Lung (tissue), 12 donors: ENCODE measurements around the gene PHOX2A. TPM values are rescaled to one million over a fixed set of nuclear protein-coding genes. Genes with fewer than 3 reads are reported as not detected.

Experiments
- ATAC-seq: fragments of 200-7000 bp; cut with Tn5 transposase; one replicate; pipeline ENCODE4 v1.9.1; 2020; ENCODE audit warnings: moderate number of reproducible peaks; ENCODE audit not compliant: insufficient read depth, low FRiP score
- DNase-seq, 3 donors: peaks; one replicate each; pipeline ENCODE4 v3.0.0-alpha.2; 2013 to 2017
- H3K27ac ChIP-seq, 2 donors: one replicate each; pipeline ENCODE4 v1.5.1; 2013; ENCODE audit warnings: mild to moderate bottlenecking in 2 of 2, moderate library complexity in 2 of 2, control low read depth in 1 of 2, inconsistent platforms in 1 of 2, low read depth in 1 of 2, low read length in 1 of 2
- H3K27me3 ChIP-seq, 3 donors: one replicate each; pipeline ENCODE4 v1.5.1; 2013; ENCODE audit warnings: low read length in 2 of 3; ENCODE audit not compliant: control insufficient read depth in 3 of 3, insufficient read depth in 3 of 3
- H3K36me3 ChIP-seq, 4 donors: one replicate each; pipeline ENCODE4 v1.5.1; 2013; ENCODE audit warnings: low read length in 4 of 4, mild to moderate bottlenecking in 1 of 4, moderate library complexity in 1 of 4; ENCODE audit not compliant: control insufficient read depth in 4 of 4, insufficient read depth in 4 of 4
- H3K4me1 ChIP-seq, 5 donors: one replicate each; pipeline ENCODE4 v1.5.1; 2013; ENCODE audit warnings: low read length in 5 of 5, mild to moderate bottlenecking in 2 of 5, moderate library complexity in 1 of 5; ENCODE audit not compliant: control insufficient read depth in 5 of 5, insufficient read depth in 5 of 5
- H3K4me3 ChIP-seq: one replicate; pipeline ENCODE4 v1.5.1; 2013; ENCODE audit warnings: mild to moderate bottlenecking, control low read depth, moderate library complexity
- H3K9ac ChIP-seq, 2 donors: one replicate each; pipeline ENCODE4 v1.5.1; 2013; ENCODE audit warnings: low read length in 2 of 2, control low read depth in 1 of 2; ENCODE audit not compliant: insufficient read depth in 1 of 2
- H3K9me3 ChIP-seq, 4 donors: one replicate each; pipeline ENCODE4 v1.5.1; 2013; ENCODE audit warnings: low read length in 3 of 4, mild to moderate bottlenecking in 1 of 4, moderate library complexity in 1 of 4; ENCODE audit not compliant: control insufficient read depth in 4 of 4, insufficient read depth in 3 of 4
- CTCF ChIP-seq: IDR thresholded peaks from 2 replicates; pipeline ENCODE4 v1.5.1; 2012; ENCODE audit warnings: mild to moderate bottlenecking; ENCODE audit errors: control extremely low read depth, extremely low read depth
- WGBS, 2 donors: extraction: QIAGEN DNeasy Blood & Tissue Kit; methylation state at CpG; one replicate each; pipeline ENCODE4 v1.1.7; 2013; 5-methylcytosine and 5-hydroxymethylcytosine counted together
- polyA plus RNA-seq, 2 donors: library from polyadenylated mRNA; stranded (reverse); fragments of 200-250 nt; gene quantifications; one replicate each; pipeline ENCODE4 v1.2.1, GENCODE V29; 2013
- total RNA-seq, 2 donors: library from RNA; depleted of rRNA in 1 of 2; stranded (reverse); fragments of >200 nt in 1 of 2; gene quantifications; one replicate each; pipeline ENCODE4 v1.2.1, GENCODE V29; 2014 to 2021
- donor health status: control.
- donor health status: control.
- donor health status: Bipolar disorder and iron deficiency.
- donor health status: healthy.
- donor health status: DM: yes; HTN: yes; CAD: no.

PHOX2A gene
- total and polyA plus RNA-seq, 4 donors, result not detected

GRCh38 chr11:72228229-72228843 is 15.6 kb downstream of the PHOX2A start:
- H3K27ac ChIP-seq, result no peak overlapping the region
- no peak for ATAC-seq
- 89 to 90% methylated on average over 16 of the region's 16 CpGs for WGBS, 2 donors
- no peak for DNase-seq
- H3K9ac ChIP-seq, result no peak overlapping the region
- H3K36me3 ChIP-seq, result peaks cover 0 to 66% (median 50%) of the 10 kb centered on the region in 4 donors
- H3K4me1 ChIP-seq, result peaks cover 0 to 13% (median 0%) of the 10 kb centered on the region in 5 donors
- TF ChIP-seq CTCF, result no peak
- H3K9me3 ChIP-seq, result no peaks in the 10 kb centered on the region
- no peak overlapping the region for H3K4me3 ChIP-seq
- H3K27me3 ChIP-seq, result no peaks in the 10 kb centered on the region

- Histone ChIP-seq H3K4me1 (peaks cover 0 to 16% (median 2%) of the 10 kb centered on the region in 5 donors), H3K9me3 (no peaks in the 10 kb centered on the region), H3K36me3 (peaks cover 0 to 58% (median 42%) of the 10 kb centered on the region in 4 donors), H3K4me3 (no peak overlapping the region), H3K9ac (no peak overlapping the region), H3K27me3 (no peaks in the 10 kb centered on the region), H3K27ac (no peak overlapping the region)
- DNase-seq, result no peak
- ATAC-seq, result no peak
- no peak for TF ChIP-seq CTCF
- 86 to 92% methylated on average over 14 of the region's 14 CpGs for WGBS, 2 donors
These were observed 16.4 kb downstream of the PHOX2A start for GRCh38 chr11:72227316-72228228.

- Histone ChIP-seq H3K4me1 (peaks cover 0 to 23% (median 9%) of the 10 kb centered on the region in 5 donors), H3K9me3 (no peaks in the 10 kb centered on the region), H3K27ac (no peak overlapping the region), H3K9ac (no peak overlapping the region), H3K36me3 (peaks cover 0 to 50% (median 35%) of the 10 kb centered on the region in 4 donors), H3K27me3 (no peaks in the 10 kb centered on the region), H3K4me3 (no peak overlapping the region)
- ATAC-seq (no peak), DNase-seq (no peak)
- 87 to 97% methylated on average over 5 of the region's 5 CpGs for WGBS, 2 donors
- no peak for TF ChIP-seq CTCF
These were observed 17.3 kb downstream of the PHOX2A start for GRCh38 chr11:72226701-72227100.
